Measurements from ENCODE around the gene ZMYND11.

ZMYND11 gene

DNA sequence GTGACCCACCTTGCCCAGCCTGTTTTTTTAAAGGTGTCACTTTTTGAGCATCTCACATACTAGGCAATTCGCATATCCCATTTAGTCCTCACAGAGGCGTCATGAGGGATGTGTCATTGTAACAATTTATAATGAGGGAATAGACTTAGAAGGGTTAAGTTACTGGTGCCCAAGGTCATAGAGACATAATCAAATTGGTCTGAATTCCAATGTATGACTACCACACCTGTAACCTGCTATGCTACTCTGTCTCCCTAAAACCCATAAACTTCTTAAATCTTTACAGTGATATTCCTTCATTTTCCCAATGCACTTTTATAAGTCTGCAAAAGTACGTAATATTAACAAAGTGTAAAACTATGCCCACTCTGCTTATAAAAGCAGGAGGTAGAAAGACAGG lies 7.1 kb downstream of the ZMYND11 start:
- H3K9me3 ChIP-seq (ENCODE audit: control insufficient read depth, insufficient read depth, low read depth, low read length), result no peaks in the 10 kb centered on the region
- ChIA-PET POLR2A (interaction anchor here (1.4 kb wide), 1 partner anchor 9 kb away, joined by 3 read pairs; no protein-coding TSS in a partner anchor), CTCF (interaction anchor here (1.6 kb wide), 1 partner anchor 17 kb away, joined by 3 read pairs; no protein-coding TSS in a partner anchor)
- H3K4me3 ChIP-seq (ENCODE audit: low read depth, low read length), result no peak overlapping the region
- H3K4me1 ChIP-seq (ENCODE audit: control insufficient read depth, insufficient read depth, low read length), result peaks cover 28% of the 10 kb centered on the region
- TF ChIP-seq ZNF791 (tag by site-specific recombination; IDR thresholded peaks at IDR 0.05), result no peak
- no peak for TF ChIP-seq ZIC2 (tag by site-specific recombination; IDR thresholded peaks at IDR 0.05)
- TF ChIP-seq, protein P1, sequence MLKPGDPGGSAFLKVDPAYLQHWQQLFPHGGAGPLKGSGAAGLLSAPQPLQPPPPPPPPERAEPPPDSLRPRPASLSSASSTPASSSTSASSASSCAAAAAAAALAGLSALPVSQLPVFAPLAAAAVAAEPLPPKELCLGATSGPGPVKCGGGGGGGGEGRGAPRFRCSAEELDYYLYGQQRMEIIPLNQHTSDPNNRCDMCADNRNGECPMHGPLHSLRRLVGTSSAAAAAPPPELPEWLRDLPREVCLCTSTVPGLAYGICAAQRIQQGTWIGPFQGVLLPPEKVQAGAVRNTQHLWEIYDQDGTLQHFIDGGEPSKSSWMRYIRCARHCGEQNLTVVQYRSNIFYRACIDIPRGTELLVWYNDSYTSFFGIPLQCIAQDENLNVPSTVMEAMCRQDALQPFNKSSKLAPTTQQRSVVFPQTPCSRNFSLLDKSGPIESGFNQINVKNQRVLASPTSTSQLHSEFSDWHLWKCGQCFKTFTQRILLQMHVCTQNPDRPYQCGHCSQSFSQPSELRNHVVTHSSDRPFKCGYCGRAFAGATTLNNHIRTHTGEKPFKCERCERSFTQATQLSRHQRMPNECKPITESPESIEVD (tag by site-specific recombination; IDR thresholded peaks at IDR 0.05), result 0 out of 2 replicates have a peak, but pooled peaks have one; percentile 25
- no peak overlapping the region for H3K27ac ChIP-seq (ENCODE audit: extremely low read depth, low read depth, low read length)
- no peaks in the 10 kb centered on the region for H3K36me3 ChIP-seq (ENCODE audit: control insufficient read depth in 2 of 2, insufficient read depth in 1 of 2, low read length in 2 of 2)

DNA sequence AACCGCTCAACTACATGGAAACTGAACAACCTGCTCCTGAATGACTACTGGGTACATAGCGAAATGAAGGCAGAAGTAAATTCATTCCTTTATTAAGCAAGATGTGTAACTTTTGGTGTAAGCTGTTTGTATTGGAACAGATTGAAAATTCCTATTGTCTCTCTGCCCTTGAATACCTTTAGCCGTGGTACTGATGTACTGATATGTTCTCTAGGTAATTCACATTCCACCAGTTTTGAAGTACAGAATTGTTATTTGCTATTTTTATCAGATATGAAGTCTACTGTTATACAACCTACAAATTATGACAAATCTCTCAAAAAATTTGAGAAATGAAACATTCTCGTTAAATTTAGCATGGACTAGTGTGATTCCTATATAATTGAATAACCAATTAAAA lies 17.7 kb downstream of the ZMYND11 start:
- Histone ChIP-seq H3K27ac (ENCODE audit: extremely low read depth, low read depth, low read length) (no peak overlapping the region), H3K36me3 (ENCODE audit: control insufficient read depth in 2 of 2, insufficient read depth in 1 of 2, low read length in 2 of 2) (no peaks in the 10 kb centered on the region), H3K4me1 (ENCODE audit: control insufficient read depth, insufficient read depth, low read length) (no peaks in the 10 kb centered on the region), H3K9me3 (ENCODE audit: control insufficient read depth, insufficient read depth, low read depth, low read length) (no peaks in the 10 kb centered on the region), H3K4me3 (ENCODE audit: low read depth, low read length) (no peak overlapping the region)
- TF ChIP-seq SCRT1 (tag by site-specific recombination; IDR thresholded peaks at IDR 0.05; ENCODE audit: borderline replicate concordance) (no peak), ZNF777 (tag by site-specific recombination; IDR thresholded peaks at IDR 0.05; ENCODE audit: borderline replicate concordance) (no peak), KLF17 (tag by site-specific recombination; IDR thresholded peaks at IDR 0.05) (no peak), ZNF548 (tag by site-specific recombination; IDR thresholded peaks at IDR 0.05) (no peak), GFI1B (tag by site-specific recombination; IDR thresholded peaks at IDR 0.05) (no peak), ZNF140 (tag by site-specific recombination; IDR thresholded peaks at IDR 0.05) (no peak), ZNF530 (tag by site-specific recombination; IDR thresholded peaks at IDR 0.05; ENCODE audit: low read depth) (no peak), ZNF416 (tag by site-specific recombination; IDR thresholded peaks at IDR 0.05) (no peak), ZNF624 (tag by site-specific recombination; IDR thresholded peaks at IDR 0.05) (no peak), KLF9 (tag by site-specific recombination; IDR thresholded peaks at IDR 0.05; ENCODE audit: low read depth) (no peak), ZNF510 (tag by site-specific recombination; IDR thresholded peaks at IDR 0.05; ENCODE audit: insufficient replicate concordance) (no peak), YY1 (tag by site-specific recombination; IDR thresholded peaks at IDR 0.05) (no peak), ZNF704 (tag by site-specific recombination; IDR thresholded peaks at IDR 0.05) (no peak), MYNN (tag by site-specific recombination; IDR thresholded peaks at IDR 0.05; ENCODE audit: borderline replicate concordance) (no peak), ZNF677 (tag by site-specific recombination; IDR thresholded peaks at IDR 0.05) (no peak)
- TF ChIP-seq, protein P2, sequence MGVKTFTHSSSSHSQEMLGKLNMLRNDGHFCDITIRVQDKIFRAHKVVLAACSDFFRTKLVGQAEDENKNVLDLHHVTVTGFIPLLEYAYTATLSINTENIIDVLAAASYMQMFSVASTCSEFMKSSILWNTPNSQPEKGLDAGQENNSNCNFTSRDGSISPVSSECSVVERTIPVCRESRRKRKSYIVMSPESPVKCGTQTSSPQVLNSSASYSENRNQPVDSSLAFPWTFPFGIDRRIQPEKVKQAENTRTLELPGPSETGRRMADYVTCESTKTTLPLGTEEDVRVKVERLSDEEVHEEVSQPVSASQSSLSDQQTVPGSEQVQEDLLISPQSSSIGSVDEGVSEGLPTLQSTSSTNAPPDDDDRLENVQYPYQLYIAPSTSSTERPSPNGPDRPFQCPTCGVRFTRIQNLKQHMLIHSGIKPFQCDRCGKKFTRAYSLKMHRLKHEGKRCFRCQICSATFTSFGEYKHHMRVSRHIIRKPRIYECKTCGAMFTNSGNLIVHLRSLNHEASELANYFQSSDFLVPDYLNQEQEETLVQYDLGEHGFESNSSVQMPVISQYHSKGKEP (tag by site-specific recombination; IDR thresholded peaks at IDR 0.05), result no peak
- TF ChIP-seq, protein P1 (tag by site-specific recombination; IDR thresholded peaks at IDR 0.05), result no peak
- POLR2A ChIA-PET, result no interaction called here
- CTCF ChIA-PET, result no interaction called here
